SK-N-DZ (cell line): ENCODE results near the gene SDCCAG8.

Experiments used
- DNase-seq: peaks from one replicate; pipeline ENCODE4 v3.0.0-alpha.2; 2015; ENCODE audit warnings: low spot score

Gene SDCCAG8

GRCh38 chr1:243281672-243282071 is 25.8 kb downstream of the SDCCAG8 start:
- no peak for DNase-seq

- DNase-seq: no peak
Observed at GRCh38 chr1:243286409-243287122, 30.7 kb downstream of the SDCCAG8 start.

GRCh38 chr1:243287123-243287460 is 31.3 kb downstream of the SDCCAG8 start:
- no peak for DNase-seq

GRCh38 chr1:243287652-243288051 is 31.8 kb downstream of the SDCCAG8 start:
- DNase-seq: no peak

GRCh38 chr1:243288062-243288461 is 32.2 kb downstream of the SDCCAG8 start:
- no peak for DNase-seq

GRCh38 chr1:243291292-243291691 is 35.5 kb downstream of the SDCCAG8 start:
- DNase-seq: no peak

- DNase-seq: no peak
Observed at GRCh38 chr1:243292117-243292516, 36.3 kb downstream of the SDCCAG8 start.

GRCh38 chr1:243293941-243294722 is 38.3 kb downstream of the SDCCAG8 start:
- DNase-seq: no peak

GRCh38 chr1:243294723-243295121 is 38.9 kb downstream of the SDCCAG8 start:
- no peak for DNase-seq

GRCh38 chr1:243299069-243299468 is 43.2 kb downstream of the SDCCAG8 start:
- no peak for DNase-seq

GRCh38 chr1:243301059-243301458 is 45.2 kb downstream of the SDCCAG8 start:
- no peak for DNase-seq

- no peak for DNase-seq
Observed at GRCh38 chr1:243311809-243312208, 56.0 kb downstream of the SDCCAG8 start.

GRCh38 chr1:243312952-243313634 is 57.3 kb downstream of the SDCCAG8 start:
- DNase-seq: no peak

- no peak for DNase-seq
Observed at GRCh38 chr1:243313635-243314536, 58.0 kb downstream of the SDCCAG8 start.

GRCh38 chr1:243315455-243315854 is 59.6 kb downstream of the SDCCAG8 start:
- DNase-seq: no peak

GRCh38 chr1:243315893-243316292 is 60.1 kb downstream of the SDCCAG8 start:
- no peak for DNase-seq

- DNase-seq: no peak
Observed at GRCh38 chr1:243316366-243316989, 60.6 kb downstream of the SDCCAG8 start.

- no peak for DNase-seq
Observed at GRCh38 chr1:243320224-243320623, 64.4 kb downstream of the SDCCAG8 start.

GRCh38 chr1:243322326-243322725 is 66.5 kb downstream of the SDCCAG8 start:
- DNase-seq: no peak

GRCh38 chr1:243323491-243323890 is 67.7 kb downstream of the SDCCAG8 start:
- DNase-seq: no peak

GRCh38 chr1:243325305-243325890 is 69.6 kb downstream of the SDCCAG8 start:
- DNase-seq: peak; percentile 50
